GM23338 (cell line): ENCODE results near the gene SEC14L1. TPM values are rescaled to one million over a fixed set of nuclear protein-coding genes. Genes with fewer than 3 reads are reported as not detected.

Experiments
- ATAC-seq: fragments of 200-7000 bp; cut with Tn5 transposase; 3 replicates; pipeline ENCODE4 v1.9.1; 2020
- DNase-seq: peaks from one replicate; pipeline ENCODE4 v3.0.0-alpha.2; 2015; ENCODE audit warnings: low spot score
- H2AFZ ChIP-seq: fragments of 200-600 bp; sonication (generic); 2 replicates; pipeline ENCODE4 v1.8.0; 2016; ENCODE audit warnings: antibody characterized with exemption, mild to moderate bottlenecking, moderate library complexity
- H3F3A ChIP-seq: fragments of 200-600 bp; sonication (generic); replicated peaks from 2 replicates; pipeline ENCODE4 v1.8.0; 2017; ENCODE audit warnings: antibody characterized with exemption, mixed run types, low read depth
- H3K27ac ChIP-seq: fragments of 200-600 bp; sonication (generic); 2 replicates; pipeline ENCODE4 v1.6.1; 2016; ENCODE audit warnings: low read depth
- H3K27me3 ChIP-seq: fragments of 200-600 bp; sonication (generic); 2 replicates; pipeline ENCODE4 v1.8.0; 2016; ENCODE audit warnings: mild to moderate bottlenecking, mixed run types, moderate library complexity; ENCODE audit not compliant: insufficient read depth
- H3K36me3 ChIP-seq: fragments of 200-600 bp; sonication (generic); 2 replicates; pipeline ENCODE4 v1.8.0; 2016; ENCODE audit warnings: mild to moderate bottlenecking; ENCODE audit not compliant: insufficient read depth
- H3K4me1 ChIP-seq: fragments of 200-600 bp; sonication (generic); 2 replicates; pipeline ENCODE4 v1.8.0; 2016; ENCODE audit warnings: mild to moderate bottlenecking, moderate library complexity; ENCODE audit not compliant: insufficient read depth
- H3K4me2 ChIP-seq: fragments of 200-600 bp; sonication (generic); 2 replicates; pipeline ENCODE4 v1.7.1; 2017; ENCODE audit warnings: mixed run types
- H3K4me3 ChIP-seq: fragments of 200-600 bp; sonication (generic); 2 replicates; pipeline ENCODE4 v1.6.1; 2016; ENCODE audit warnings: mixed run types
- H3K79me2 ChIP-seq: fragments of 200-600 bp; sonication (generic); replicated peaks from 2 replicates; pipeline ENCODE4 v1.8.0; 2017; ENCODE audit warnings: mild to moderate bottlenecking; ENCODE audit not compliant: insufficient read depth
- H3K9me2 ChIP-seq: fragments of 200-600 bp; sonication (generic); 2 replicates; pipeline ENCODE4 v1.8.0; 2017; ENCODE audit not compliant: insufficient read depth
- H4K20me1 ChIP-seq: fragments of 200-600 bp; sonication (generic); replicated peaks from 2 replicates; pipeline ENCODE4 v1.8.0; 2017; ENCODE audit warnings: mild to moderate bottlenecking; ENCODE audit not compliant: insufficient read depth
- H3K27ac Mint-ChIP-seq: 2 replicates; pipeline ENCODE4 v1.8.0; 2020; ENCODE audit warnings: inconsistent platforms, mild to moderate bottlenecking, moderate library complexity, mixed read lengths
- H3K27me3 Mint-ChIP-seq: 3 replicates; pipeline ENCODE4 v1.8.0; 2022; ENCODE audit warnings: low read depth, mild to moderate bottlenecking, moderate library complexity, mixed read lengths, inconsistent platforms; ENCODE audit not compliant: insufficient read depth, poor library complexity
- H3K36me3 Mint-ChIP-seq: 3 replicates; pipeline ENCODE4 v1.8.0; 2021; ENCODE audit warnings: low read depth, mild to moderate bottlenecking, inconsistent platforms, moderate library complexity, mixed read lengths
- H3K4me1 Mint-ChIP-seq: 3 replicates; pipeline ENCODE4 v1.8.0; 2020; ENCODE audit warnings: mild to moderate bottlenecking, inconsistent platforms, mixed read lengths
- H3K4me3 Mint-ChIP-seq: 3 replicates; pipeline ENCODE4 v1.8.0; 2021; ENCODE audit warnings: moderate library complexity, mild to moderate bottlenecking, inconsistent platforms, mixed read lengths
- H3K9me3 Mint-ChIP-seq: 3 replicates; pipeline ENCODE4 v1.8.0; 2020; ENCODE audit warnings: moderate library complexity, mild to moderate bottlenecking, inconsistent platforms, mixed read lengths
- CREB1 ChIP-seq: fragments of 250-450 bp; sonication (Bioruptor Pico); IDR thresholded peaks from 2 replicates; pipeline ENCODE4 v1.5.0; 2020; ENCODE audit warnings: low read depth, mild to moderate bottlenecking, moderate library complexity
- EZH2 ChIP-seq: fragments of 200-600 bp; sonication (generic); IDR thresholded peaks from one replicate; pipeline ENCODE4 v1.8.0; 2017; ENCODE audit warnings: antibody characterized with exemption, mild to moderate bottlenecking, low read depth; ENCODE audit not compliant: unreplicated experiment
- EZH2phosphoT487 ChIP-seq: fragments of 200-600 bp; sonication (generic); IDR thresholded peaks from one replicate; pipeline ENCODE4 v1.8.1; 2018; ENCODE audit warnings: antibody characterized with exemption; ENCODE audit not compliant: unreplicated experiment
- JUNB ChIP-seq: IDR thresholded peaks from one replicate; pipeline ENCODE4 v1.6.1; 2016; ENCODE audit warnings: antibody characterized with exemption; ENCODE audit not compliant: unreplicated experiment
- NANOG ChIP-seq: IDR thresholded peaks from 2 replicates; pipeline ENCODE4 v1.6.1; 2016; ENCODE audit warnings: antibody characterized with exemption, borderline replicate concordance
- POLR2AphosphoS5 ChIP-seq: IDR thresholded peaks from 2 replicates; pipeline ENCODE4 v1.6.1; 2016; ENCODE audit warnings: antibody characterized with exemption, low read depth
- STAT1 ChIP-seq: IDR thresholded peaks from one replicate; pipeline ENCODE4 v1.6.1; 2016; ENCODE audit warnings: antibody characterized with exemption; ENCODE audit not compliant: unreplicated experiment
- ZNF114 ChIP-seq: fragments of 250-450 bp; sonication (Bioruptor Pico); IDR thresholded peaks from 2 replicates; pipeline ENCODE4 v1.5.0; 2020; ENCODE audit warnings: mild to moderate bottlenecking, moderate library complexity
- ZNF331 ChIP-seq: fragments of 250-450 bp; sonication (Bioruptor Pico); IDR thresholded peaks from 2 replicates; pipeline ENCODE4 v1.5.0; 2020; ENCODE audit warnings: low read depth, mild to moderate bottlenecking, moderate library complexity
- polyA plus RNA-seq: library from polyadenylated mRNA; unstranded; fragments of >200 nt; fragmentation: Nextera tagmentation; extraction: Ambion mirVana; gene quantifications from 2 replicates; pipeline ENCODE4 v1.2.1, GENCODE V29; 2016
- total RNA-seq: library from RNA; depleted of rRNA; stranded (reverse); fragments of >200 nt; shearing (Covaris generic); gene quantifications from 2 replicates; pipeline ENCODE4 v1.2.3, GENCODE V29; 2014
- TF ChIP-seq, protein P1 (sequence below): IDR thresholded peaks from one replicate; pipeline ENCODE4 v1.6.1; 2018; ENCODE audit warnings: antibody characterized with exemption; ENCODE audit not compliant: unreplicated experiment
- TF ChIP-seq, protein P2 (sequence below), 2 experiments: fragments of 200-600 bp in 1 of 2; sonication (generic) in 1 of 2; conservative IDR thresholded peaks; 2 replicates each; pipeline versions ENCODE4 v1.5.1 to v1.6.1; 2016 to 2017; ENCODE audit warnings: antibody characterized with exemption in 2 of 2, low read depth in 2 of 2, mild to moderate bottlenecking in 2 of 2, moderate library complexity in 1 of 2
- TF ChIP-seq, protein P3 (sequence below): IDR thresholded peaks from 2 replicates; pipeline ENCODE4 v1.6.1; 2016; ENCODE audit warnings: antibody characterized with exemption
- TF ChIP-seq, protein P4 (sequence below): fragments of 250-450 bp; sonication (Bioruptor Pico); IDR thresholded peaks from 2 replicates; pipeline ENCODE4 v1.5.0; 2020; ENCODE audit warnings: mild to moderate bottlenecking, moderate library complexity

The SEC14L1 gene
- total and polyA plus RNA-seq, 2 experiments from 2014 or later: 26.8 to 54.8 TPM

DNA sequence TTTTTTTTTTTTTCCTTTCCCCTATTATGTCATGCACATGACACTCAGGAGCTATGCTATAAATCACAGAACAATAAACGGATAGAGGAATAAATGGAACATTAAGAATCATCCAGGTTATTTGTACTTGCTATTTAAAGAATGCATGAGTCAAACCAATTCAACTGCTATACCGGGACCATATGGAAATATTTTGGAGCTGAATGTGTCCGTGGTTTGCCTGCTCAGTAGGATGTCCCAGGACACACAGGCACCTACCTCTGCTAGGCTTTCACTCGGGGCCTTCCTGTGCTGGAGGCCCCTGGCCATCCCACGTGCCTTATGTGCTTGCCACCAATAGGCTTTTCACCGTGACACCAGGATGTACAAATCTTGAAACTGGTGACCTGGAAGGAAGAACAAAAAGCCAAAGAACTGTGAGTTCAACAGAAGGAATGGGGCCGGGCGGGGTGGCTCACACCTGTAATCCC, 15.3 kb upstream of the SEC14L1 start:
- Mint-ChIP-seq H3K9me3 (no peaks in the 10 kb centered on the region), H3K27me3 (peaks cover 2% of the 10 kb centered on the region), H3K4me1 (peaks cover 3% of the 10 kb centered on the region; the same call in 2 of the 3 replicates), H3K27ac (no peak overlapping the region), H3K4me3 (no peak overlapping the region), H3K36me3 (no peaks in the 10 kb centered on the region)
- H3K27ac ChIP-seq: no peak overlapping the region
- no peaks in the 10 kb centered on the region for H3F3A ChIP-seq
- H3K27me3 ChIP-seq: no peaks in the 10 kb centered on the region
- no peak overlapping the region for H3K4me2 ChIP-seq
- no peak overlapping the region for H2AFZ ChIP-seq
- no peak for ATAC-seq
- TF ChIP-seq, protein P1, sequence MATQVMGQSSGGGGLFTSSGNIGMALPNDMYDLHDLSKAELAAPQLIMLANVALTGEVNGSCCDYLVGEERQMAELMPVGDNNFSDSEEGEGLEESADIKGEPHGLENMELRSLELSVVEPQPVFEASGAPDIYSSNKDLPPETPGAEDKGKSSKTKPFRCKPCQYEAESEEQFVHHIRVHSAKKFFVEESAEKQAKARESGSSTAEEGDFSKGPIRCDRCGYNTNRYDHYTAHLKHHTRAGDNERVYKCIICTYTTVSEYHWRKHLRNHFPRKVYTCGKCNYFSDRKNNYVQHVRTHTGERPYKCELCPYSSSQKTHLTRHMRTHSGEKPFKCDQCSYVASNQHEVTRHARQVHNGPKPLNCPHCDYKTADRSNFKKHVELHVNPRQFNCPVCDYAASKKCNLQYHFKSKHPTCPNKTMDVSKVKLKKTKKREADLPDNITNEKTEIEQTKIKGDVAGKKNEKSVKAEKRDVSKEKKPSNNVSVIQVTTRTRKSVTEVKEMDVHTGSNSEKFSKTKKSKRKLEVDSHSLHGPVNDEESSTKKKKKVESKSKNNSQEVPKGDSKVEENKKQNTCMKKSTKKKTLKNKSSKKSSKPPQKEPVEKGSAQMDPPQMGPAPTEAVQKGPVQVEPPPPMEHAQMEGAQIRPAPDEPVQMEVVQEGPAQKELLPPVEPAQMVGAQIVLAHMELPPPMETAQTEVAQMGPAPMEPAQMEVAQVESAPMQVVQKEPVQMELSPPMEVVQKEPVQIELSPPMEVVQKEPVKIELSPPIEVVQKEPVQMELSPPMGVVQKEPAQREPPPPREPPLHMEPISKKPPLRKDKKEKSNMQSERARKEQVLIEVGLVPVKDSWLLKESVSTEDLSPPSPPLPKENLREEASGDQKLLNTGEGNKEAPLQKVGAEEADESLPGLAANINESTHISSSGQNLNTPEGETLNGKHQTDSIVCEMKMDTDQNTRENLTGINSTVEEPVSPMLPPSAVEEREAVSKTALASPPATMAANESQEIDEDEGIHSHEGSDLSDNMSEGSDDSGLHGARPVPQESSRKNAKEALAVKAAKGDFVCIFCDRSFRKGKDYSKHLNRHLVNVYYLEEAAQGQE: no peak
- no peak for TF ChIP-seq EZH2
- TF ChIP-seq, protein P2, sequence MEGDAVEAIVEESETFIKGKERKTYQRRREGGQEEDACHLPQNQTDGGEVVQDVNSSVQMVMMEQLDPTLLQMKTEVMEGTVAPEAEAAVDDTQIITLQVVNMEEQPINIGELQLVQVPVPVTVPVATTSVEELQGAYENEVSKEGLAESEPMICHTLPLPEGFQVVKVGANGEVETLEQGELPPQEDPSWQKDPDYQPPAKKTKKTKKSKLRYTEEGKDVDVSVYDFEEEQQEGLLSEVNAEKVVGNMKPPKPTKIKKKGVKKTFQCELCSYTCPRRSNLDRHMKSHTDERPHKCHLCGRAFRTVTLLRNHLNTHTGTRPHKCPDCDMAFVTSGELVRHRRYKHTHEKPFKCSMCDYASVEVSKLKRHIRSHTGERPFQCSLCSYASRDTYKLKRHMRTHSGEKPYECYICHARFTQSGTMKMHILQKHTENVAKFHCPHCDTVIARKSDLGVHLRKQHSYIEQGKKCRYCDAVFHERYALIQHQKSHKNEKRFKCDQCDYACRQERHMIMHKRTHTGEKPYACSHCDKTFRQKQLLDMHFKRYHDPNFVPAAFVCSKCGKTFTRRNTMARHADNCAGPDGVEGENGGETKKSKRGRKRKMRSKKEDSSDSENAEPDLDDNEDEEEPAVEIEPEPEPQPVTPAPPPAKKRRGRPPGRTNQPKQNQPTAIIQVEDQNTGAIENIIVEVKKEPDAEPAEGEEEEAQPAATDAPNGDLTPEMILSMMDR (conservative IDR thresholded peaks at IDR 0.05; ENCODE audit: low read depth in 2 of 2): no peak
- TF ChIP-seq, protein P3, sequence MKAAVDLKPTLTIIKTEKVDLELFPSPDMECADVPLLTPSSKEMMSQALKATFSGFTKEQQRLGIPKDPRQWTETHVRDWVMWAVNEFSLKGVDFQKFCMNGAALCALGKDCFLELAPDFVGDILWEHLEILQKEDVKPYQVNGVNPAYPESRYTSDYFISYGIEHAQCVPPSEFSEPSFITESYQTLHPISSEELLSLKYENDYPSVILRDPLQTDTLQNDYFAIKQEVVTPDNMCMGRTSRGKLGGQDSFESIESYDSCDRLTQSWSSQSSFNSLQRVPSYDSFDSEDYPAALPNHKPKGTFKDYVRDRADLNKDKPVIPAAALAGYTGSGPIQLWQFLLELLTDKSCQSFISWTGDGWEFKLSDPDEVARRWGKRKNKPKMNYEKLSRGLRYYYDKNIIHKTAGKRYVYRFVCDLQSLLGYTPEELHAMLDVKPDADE: no peak
- TF ChIP-seq ZNF114 (CRISPR knock-in tag): no peak
- no peak for TF ChIP-seq EZH2phosphoT487
- TF ChIP-seq STAT1: no peak
- no peak for TF ChIP-seq JUNB
- TF ChIP-seq, protein P4, sequence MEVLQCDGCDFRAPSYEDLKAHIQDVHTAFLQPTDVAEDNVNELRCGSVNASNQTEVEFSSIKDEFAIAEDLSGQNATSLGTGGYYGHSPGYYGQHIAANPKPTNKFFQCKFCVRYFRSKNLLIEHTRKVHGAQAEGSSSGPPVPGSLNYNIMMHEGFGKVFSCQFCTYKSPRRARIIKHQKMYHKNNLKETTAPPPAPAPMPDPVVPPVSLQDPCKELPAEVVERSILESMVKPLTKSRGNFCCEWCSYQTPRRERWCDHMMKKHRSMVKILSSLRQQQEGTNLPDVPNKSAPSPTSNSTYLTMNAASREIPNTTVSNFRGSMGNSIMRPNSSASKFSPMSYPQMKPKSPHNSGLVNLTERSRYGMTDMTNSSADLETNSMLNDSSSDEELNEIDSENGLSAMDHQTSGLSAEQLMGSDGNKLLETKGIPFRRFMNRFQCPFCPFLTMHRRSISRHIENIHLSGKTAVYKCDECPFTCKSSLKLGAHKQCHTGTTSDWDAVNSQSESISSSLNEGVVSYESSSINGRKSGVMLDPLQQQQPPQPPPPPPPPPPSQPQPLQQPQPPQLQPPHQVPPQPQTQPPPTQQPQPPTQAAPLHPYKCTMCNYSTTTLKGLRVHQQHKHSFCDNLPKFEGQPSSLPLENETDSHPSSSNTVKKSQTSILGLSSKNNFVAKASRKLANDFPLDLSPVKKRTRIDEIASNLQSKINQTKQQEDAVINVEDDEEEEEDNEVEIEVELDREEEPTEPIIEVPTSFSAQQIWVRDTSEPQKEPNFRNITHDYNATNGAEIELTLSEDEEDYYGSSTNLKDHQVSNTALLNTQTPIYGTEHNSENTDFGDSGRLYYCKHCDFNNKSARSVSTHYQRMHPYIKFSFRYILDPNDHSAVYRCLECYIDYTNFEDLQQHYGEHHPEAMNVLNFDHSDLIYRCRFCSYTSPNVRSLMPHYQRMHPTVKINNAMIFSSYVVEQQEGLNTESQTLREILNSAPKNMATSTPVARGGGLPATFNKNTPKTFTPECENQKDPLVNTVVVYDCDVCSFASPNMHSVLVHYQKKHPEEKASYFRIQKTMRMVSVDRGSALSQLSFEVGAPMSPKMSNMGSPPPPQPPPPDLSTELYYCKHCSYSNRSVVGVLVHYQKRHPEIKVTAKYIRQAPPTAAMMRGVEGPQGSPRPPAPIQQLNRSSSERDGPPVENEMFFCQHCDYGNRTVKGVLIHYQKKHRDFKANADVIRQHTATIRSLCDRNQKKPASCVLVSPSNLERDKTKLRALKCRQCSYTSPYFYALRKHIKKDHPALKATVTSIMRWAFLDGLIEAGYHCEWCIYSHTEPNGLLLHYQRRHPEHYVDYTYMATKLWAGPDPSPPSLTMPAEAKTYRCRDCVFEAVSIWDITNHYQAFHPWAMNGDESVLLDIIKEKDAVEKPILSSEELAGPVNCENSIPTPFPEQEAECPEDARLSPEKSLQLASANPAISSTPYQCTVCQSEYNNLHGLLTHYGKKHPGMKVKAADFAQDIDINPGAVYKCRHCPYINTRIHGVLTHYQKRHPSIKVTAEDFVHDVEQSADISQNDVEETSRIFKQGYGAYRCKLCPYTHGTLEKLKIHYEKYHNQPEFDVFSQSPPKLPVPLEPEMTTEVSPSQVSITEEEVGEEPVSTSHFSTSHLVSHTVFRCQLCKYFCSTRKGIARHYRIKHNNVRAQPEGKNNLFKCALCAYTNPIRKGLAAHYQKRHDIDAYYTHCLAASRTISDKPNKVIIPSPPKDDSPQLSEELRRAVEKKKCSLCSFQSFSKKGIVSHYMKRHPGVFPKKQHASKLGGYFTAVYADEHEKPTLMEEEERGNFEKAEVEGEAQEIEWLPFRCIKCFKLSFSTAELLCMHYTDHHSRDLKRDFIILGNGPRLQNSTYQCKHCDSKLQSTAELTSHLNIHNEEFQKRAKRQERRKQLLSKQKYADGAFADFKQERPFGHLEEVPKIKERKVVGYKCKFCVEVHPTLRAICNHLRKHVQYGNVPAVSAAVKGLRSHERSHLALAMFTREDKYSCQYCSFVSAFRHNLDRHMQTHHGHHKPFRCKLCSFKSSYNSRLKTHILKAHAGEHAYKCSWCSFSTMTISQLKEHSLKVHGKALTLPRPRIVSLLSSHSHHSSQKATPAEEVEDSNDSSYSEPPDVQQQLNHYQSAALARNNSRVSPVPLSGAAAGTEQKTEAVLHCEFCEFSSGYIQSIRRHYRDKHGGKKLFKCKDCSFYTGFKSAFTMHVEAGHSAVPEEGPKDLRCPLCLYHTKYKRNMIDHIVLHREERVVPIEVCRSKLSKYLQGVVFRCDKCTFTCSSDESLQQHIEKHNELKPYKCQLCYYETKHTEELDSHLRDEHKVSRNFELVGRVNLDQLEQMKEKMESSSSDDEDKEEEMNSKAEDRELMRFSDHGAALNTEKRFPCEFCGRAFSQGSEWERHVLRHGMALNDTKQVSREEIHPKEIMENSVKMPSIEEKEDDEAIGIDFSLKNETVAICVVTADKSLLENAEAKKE (CRISPR knock-in tag): no peak
- TF ChIP-seq CREB1 (CRISPR knock-in tag): no peak
- TF ChIP-seq ZNF331 (CRISPR knock-in tag): no peak
- no peak for TF ChIP-seq POLR2AphosphoS5
- TF ChIP-seq NANOG: no peak
- H3K9me2 ChIP-seq: no peaks in the 10 kb centered on the region
- no peaks in the 10 kb centered on the region for H3K4me1 ChIP-seq
- H3K36me3 ChIP-seq: no peaks in the 10 kb centered on the region
- H3K4me3 ChIP-seq: no peak overlapping the region
- H4K20me1 ChIP-seq: no peaks in the 10 kb centered on the region
- no peak for DNase-seq
- no peaks in the 10 kb centered on the region for H3K79me2 ChIP-seq
